UCSD-AML1 (cell line): ENCODE data around the gene ATP13A2.
A peak's percentile ranks its signal among the peaks of the same experiment; 100 is the strongest.

Experiments used
- DNase-seq: peaks from one replicate; lab custom pipeline; 2025; ENCODE audit not compliant: unreplicated experiment; lab: John Stamatoyannopoulos, UW

Gene ATP13A2

DNA sequence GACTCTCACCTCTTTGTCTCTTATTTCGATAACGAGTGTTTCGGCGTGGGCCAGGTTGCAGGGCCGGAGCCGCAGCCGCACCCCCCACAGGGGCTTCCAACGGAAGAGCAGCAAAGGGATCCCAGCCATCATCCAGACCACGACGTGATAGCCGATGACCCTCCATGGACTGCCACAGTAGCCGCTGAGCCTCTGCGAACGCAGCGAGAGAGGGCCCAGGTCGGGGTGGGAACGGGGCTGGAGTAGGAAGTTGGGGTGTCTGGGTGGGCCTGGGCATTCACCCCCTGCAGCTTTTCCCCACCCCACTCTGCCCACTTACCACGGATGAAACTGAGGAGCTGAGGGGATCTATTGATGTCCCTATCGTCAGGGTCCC lies 6.4 kb downstream of the ATP13A2 start:
- DNase-seq: no peak

- DNase-seq: no peak
Measured at GRCh38 chr1:17004466-17005364, 7.0 kb downstream of the ATP13A2 start.

DNA sequence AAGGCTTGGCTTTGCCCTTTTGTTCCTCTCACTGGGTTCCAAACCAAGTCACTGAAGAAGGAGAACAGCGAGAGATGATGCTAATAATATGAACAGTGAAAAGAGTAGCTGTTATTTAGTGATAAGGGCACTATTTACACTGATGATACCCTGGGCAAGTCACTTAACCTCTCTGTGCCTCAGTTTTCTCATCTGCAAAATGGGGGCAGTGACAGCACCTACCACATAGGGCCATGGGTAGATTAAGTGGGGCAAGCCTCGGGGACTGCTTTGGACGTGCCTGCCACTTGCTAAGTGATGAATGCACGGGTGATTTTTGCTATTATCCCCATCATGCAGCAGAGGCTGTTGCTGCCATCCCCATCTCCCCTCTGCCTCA lies 9.2 kb downstream of the ATP13A2 start:
- no peak for DNase-seq

GRCh38 chr1:17001760-17002523 lies 9.8 kb downstream of the ATP13A2 start:
- no peak for DNase-seq

- no peak for DNase-seq
Measured at GRCh38 chr1:16999863-17000262, 11.9 kb downstream of the ATP13A2 start.

- no peak for DNase-seq
Measured at GRCh38 chr1:16998589-16998988, 13.1 kb downstream of the ATP13A2 start.

GRCh38 chr1:16996845-16997244 lies 14.9 kb downstream of the ATP13A2 start:
- DNase-seq: no peak

DNA sequence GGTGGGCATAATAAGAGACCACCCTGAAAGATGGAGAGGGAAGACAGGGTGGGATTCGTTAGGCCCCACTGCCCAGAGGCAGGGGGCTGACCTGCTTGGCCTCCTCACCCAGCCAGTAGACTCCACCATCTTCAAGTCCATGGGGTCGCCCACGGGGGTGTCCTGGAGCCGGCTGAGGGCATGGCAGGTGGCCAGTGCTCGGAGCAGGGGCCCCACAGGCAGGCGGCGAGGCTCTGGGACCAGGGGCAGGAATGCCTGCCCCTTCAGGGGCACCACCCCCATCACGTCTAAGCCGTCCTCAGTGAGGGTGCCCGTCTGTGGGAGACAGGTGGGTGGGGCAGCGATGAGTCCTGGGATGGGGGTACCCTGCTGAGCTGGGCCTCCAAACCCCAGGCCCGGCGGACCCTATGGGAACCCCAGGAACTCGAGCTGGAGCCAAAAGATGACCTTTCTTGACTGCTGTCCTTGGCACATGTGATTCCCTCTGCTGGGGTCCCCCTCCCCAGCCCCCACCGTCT lies 18.1 kb downstream of the ATP13A2 start:
- no peak for DNase-seq

DNA sequence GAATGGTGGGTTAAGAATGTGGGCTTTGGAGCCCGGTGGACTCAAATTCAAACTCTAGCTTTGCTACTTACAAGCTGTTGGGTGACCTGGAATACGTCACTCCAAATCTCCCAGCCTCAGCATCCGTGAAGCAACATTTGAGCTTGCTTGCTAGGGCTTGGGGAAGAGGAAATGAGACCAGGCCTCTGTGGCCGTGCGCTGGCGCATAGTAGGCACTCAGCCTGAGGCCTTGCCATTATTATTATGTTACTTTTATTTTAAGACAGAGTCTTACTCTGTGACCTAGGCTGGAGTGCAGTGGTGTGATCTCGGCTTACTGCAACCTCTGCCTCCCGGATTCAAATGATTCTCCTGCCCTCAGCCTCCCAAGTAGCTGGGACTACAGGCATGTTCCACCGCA lies 19.1 kb downstream of the ATP13A2 start:
- DNase-seq: no peak

DNA sequence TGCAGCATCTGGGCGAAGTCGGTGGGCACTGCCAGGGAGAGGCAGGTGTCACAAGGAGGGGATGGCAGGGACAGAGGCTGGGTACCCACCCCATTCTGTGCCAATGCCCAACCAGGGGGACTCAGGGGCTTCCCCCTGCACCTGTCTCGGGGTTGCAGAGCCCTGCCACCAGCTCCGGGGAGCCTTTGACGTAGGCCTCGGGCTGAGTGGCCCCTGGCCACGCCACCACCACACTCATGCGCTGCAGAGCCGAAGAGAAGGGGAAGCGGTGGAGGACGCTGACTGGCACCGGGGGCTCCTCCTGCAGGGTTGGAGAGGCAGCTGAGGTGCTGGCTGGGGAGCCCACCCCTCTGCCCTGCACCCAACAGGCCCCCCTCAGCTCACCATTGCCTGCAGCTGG lies 19.6 kb downstream of the ATP13A2 start:
- no peak for DNase-seq

DNA sequence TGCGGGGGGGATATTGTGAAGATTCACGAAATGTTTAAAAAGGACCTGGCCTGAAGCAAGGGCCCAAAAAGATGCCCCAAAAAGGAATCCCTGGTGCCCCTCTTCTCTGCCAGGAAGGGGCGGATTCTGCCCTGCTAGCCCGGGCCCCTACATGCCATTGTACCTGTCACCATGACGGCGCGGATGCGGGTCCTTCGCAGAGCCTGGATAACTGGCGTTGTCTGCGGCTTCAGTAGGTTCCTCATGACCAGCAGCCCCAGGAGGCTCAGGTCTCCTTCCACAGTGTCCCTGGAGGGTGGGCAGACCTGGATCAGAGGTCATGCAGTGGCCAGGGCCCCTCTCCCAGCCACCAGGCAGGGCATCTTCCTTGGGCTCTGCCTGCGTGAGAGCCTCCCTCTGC lies 20.2 kb downstream of the ATP13A2 start:
- DNase-seq: no peak

DNA sequence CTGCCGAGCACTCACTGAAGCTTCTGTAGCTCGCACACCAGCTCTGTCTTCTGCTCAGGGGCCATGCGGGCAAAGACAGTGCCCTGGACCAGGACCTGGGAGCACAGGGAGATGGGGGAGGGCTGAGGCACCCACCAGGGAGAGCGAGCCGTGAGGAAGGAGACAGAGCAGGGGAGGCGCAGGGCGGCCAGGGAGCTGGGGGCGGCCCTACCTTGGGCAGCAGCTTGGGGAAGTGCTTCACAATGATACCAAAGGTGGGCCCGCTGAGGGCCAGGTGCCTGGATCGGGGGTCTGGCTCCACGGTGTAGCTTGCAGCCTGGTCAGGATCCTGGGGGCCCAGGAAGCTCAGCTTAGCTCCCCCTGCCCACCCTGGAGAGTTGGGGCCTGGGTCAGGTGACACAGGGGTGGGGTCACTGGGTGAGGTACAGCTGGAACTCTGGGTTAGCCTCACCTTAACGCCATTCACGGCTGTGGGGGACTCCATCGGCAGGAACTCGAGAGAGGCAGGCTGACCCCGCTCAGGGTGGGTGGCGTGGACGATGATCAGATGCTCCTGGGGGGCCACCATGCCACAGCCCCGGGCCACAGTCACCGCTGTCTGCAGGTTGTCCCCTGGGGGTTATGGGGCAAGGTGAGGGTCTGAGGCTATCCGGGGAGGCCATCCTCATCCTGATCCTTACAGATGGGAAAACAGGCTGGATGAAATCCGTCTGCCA lies 21.9 kb downstream of the ATP13A2 start:
- no peak for DNase-seq

GRCh38 chr1:16988210-16988609 lies 23.5 kb downstream of the ATP13A2 start:
- DNase-seq: no peak

DNA sequence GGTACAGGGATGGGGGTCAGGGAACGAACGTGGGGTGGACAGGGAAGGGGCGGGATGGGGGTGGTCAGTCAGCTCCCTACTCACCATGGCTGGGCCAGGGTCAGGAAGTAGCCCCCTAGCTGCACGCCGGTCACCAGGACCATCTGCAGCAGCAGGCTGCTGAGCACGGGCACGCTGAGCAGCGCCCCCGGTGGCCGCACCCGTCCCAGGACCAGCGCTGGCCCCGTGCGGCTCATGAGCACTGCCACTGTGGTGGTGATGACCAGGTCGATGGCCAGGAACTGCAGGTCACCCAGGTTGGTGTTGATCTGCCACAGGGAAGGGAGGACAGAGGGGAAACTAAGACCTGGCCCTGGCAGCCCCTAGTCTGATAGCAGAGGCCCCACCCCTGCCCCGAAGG lies 24.8 kb downstream of the ATP13A2 start:
- no peak for DNase-seq

DNA sequence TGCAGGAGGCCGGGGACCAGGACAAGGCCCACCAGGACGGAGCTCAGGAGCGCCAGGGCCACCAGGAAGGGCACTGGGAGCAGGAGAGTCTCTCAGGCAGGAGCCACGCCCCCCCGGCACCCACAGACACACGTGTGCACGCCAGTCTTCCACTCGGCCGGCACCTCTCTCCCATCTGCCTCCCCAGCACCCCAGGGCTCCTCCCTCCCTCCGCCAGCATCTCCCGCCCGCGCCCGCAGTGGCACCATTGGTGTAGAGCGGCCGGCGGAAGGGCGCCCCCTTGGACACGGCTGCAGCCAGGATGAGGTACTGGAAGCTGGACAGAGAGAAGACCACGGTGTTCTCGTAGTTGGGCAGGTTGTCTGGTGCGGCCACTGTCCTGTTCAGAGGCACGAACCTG lies 25.2 kb downstream of the ATP13A2 start:
- DNase-seq: no peak

- DNase-seq: no peak
Measured at GRCh38 chr1:16986113-16986512, 25.6 kb downstream of the ATP13A2 start.

DNA sequence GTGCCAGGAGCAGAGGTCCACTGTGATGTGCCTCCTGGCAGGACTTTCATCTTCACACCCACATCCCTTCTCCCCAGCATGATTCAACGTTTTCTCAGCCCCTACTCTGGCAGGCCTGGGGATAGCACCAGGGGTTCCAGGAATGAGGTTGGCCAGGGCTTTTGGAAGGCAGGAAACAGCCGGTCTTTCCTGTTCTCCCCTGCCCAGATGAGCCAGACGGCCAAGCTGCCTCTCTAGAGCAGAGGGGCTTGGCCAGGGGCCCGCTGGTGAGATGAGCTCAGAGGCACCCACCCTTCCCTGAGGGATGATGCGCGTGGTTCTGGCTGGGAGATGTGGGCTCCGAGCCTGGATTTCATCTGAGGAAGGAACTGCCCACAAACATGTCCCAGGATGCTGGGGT lies 27.0 kb downstream of the ATP13A2 start:
- DNase-seq: peak; percentile 40

DNA sequence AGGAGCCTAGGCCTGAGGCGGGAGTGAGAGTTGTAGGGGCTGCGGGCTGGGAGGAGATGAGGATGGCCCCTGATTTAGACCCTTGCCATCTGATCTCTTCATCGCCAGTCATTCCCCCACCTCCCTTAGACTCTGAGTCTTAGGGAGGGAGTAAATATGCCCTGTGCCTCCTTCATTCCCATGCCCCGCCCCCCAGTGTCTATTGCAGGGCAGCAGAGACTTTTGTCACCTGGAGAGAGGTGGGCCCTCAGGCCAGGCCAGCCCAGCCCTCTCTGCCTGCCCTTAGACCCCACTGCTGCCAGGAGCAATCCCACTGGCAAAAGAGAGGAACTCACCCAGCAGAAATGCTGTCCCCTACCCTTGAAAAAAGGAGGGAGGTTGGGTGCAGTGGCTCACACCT lies 28.1 kb downstream of the ATP13A2 start:
- DNase-seq: no peak

DNA sequence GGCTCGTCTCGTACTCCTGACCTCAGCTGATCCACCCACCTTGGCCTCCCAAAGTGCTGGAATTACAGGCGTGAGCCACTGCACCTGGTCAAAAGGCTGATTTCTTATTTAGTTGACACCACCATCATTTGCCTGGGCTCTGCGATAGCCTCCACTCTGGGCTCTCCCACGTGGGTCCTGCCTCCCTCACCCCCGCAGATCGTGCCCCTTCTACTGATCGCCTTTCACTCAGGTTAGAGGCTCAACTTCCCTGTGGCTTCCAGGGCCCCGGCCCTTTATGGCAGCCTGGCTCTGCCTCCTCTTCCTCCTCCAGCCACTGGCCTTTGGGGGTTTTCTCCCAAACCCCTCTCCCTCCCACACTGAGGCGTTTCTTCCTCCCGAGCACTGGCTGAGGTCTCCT lies 28.8 kb downstream of the ATP13A2 start:
- no peak for DNase-seq

DNA sequence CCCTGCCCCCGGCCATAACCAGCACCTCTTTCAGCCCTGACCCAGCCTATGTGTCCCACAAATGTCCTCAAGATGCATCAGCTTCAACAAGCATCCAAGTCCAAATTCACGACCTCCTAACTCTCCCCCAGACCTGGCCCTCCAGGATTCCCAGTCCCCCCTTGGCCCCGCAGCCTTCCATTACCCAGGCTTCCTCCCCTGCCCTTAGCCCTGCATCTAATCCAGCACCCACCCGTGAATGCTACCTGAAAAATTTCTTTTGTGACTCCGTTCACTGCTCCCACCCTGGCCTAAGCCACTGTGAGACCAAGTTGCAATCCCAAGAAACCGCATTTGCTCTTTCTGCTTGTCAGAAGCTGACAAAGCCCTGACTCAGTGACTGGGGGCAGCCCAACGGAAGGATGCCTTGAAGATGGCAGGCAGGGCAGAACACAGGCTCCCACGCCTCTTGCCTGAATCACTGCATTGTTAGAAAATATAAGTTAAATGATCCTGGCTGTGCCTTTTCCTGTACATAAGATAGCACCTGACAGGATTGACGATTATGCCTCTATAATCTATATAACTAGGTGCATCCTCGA lies 30.4 kb downstream of the ATP13A2 start:
- no peak for DNase-seq
